A549 treated with CpdA at 1 μM for 4 hours (cell line): Measurements from ENCODE around the gene SLC17A3. TPM values are rescaled to one million over a fixed set of nuclear protein-coding genes. Genes with fewer than 3 reads are reported as not detected.

ENCODE experiments used
- total RNA-seq: library from RNA; stranded (reverse); fragments of 200-300 nt; extraction: Qiagen RNA extraction; gene quantifications from 5 replicates; pipeline ENCODE4 v1.2.3, GENCODE V29; 2022; ENCODE audit warnings: low read depth

Gene SLC17A3, protein sequence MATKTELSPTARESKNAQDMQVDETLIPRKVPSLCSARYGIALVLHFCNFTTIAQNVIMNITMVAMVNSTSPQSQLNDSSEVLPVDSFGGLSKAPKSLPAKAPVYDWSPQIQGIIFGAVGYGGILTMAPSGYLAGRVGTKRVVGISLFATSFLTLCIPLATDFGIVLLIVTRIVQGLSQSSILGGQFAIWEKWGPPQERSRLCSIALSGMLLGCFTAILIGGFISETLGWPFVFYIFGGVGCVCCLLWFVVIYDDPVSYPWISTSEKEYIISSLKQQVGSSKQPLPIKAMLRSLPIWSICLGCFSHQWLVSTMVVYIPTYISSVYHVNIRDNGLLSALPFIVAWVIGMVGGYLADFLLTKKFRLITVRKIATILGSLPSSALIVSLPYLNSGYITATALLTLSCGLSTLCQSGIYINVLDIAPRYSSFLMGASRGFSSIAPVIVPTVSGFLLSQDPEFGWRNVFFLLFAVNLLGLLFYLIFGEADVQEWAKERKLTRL
- 0.95 to 1.5 TPM (median 1.2 TPM) in 5 replicates for total RNA-seq

DNA sequence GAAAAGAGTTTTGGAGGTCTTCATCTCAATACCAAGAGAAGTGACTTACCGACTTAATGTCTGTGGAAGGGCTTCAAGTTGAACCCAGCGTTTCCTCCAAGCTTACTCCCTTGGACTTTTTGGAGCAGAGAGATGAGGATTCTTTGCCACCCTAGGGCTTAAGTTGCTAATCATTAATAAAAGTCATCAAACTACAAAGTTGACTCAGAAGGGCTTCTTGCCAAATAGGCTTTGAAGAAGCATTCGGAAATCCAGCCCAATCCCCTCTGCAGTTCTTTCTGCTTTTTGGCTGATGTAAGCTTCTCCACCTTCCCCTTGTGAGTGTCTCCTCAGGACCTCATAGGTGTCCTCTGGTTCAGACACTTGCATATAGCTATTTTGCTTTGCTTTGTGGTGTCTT lies at the start of gene SLC17A3:
TSS of gene SLC17A3 (minus strand) at position 126 of the 400 bp plus-strand sequence. CDS start 5,856 bp downstream, outside the sequence.

DNA sequence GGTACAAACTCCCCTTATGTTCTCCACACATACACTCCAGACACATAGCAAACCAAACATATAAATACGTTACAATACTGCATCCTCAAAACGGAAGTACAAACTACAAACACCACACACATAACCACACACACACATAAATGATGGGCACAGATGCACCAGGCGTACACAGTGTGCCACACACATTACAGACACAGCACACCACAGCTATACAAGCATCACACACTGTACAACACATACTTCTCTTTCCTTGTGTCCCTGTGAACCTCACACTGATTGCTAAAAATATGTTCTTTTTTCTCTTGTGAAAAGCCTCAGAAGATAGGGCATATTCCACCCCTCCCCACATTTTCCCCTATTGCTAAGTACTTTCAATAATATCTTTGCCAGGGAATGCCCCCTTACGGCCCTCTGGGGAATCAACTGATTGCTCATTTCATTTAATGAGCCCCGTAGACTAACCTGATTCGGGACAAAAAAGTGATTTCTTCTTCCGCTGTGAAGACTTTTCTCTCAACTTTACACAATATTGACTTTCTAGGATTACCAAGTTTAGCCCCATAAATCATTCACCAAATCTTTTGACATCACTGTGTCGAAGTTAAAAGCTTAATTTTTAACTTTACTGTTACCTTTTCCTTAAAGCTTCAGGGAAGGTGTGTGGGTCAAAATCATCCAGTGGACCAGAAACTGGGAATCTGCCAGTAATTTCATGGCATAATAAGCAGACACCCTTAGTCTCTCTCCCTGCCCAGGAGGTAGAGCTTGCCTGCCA lies 42.3 kb downstream of the SLC17A3 start, which contains the start of gene SLC17A1:
TSS of gene SLC17A1 (minus strand) at position 521 of the 775 bp plus-strand sequence. CDS start 1,495 bp downstream, outside the sequence.

Other genes with a start within 250 kb of the SLC17A3 start
- 0.12 to 0.29 TPM (median 0.18 TPM) in 4 of 5 replicates, not detected in the other for gene SCGN, start 222.0 kb downstream of the SLC17A3 start, total RNA-seq
- not detected in 5 replicates for gene SLC17A4, start 119.5 kb downstream of the SLC17A3 start, total RNA-seq
- gene SLC17A1, start 42.2 kb downstream of the SLC17A3 start, total RNA-seq: 0.05 TPM in 1 of 5 replicates, not detected in the others
- not detected in 5 replicates for gene SLC17A2, start 56.4 kb upstream of the SLC17A3 start, total RNA-seq
- gene TRIM38, start 88.6 kb upstream of the SLC17A3 start, total RNA-seq: 1.8 to 2.5 TPM (median 1.9 TPM) in 5 replicates
- 8.7 to 13.8 TPM (median 13.5 TPM) in 5 replicates for gene HFE, start 213.2 kb upstream of the SLC17A3 start, total RNA-seq